Neural progenitor cell (in vitro differentiated cells): ENCODE results near the gene HES3. TPM values are rescaled to one million over a fixed set of nuclear protein-coding genes. Genes with fewer than 3 reads are reported as not detected.

Experiments used
- DNase-seq: peaks from one replicate; pipeline ENCODE4 v3.0.0-alpha.2; 2016; ENCODE audit warnings: low spot score
- H2AFZ ChIP-seq: fragments of 200-600 bp; sonication (generic); replicated peaks from 2 replicates; pipeline ENCODE4 v1.6.1; 2016; ENCODE audit warnings: antibody characterized with exemption
- H3F3A ChIP-seq: fragments of 200-600 bp; sonication (generic); 2 replicates; pipeline ENCODE4 v1.6.1; 2016; ENCODE audit warnings: antibody characterized with exemption, low read depth
- H3K27ac ChIP-seq: fragments of 200-600 bp; sonication (generic); 2 replicates; pipeline ENCODE4 v1.5.1; 2016; ENCODE audit warnings: mild to moderate bottlenecking
- H3K27me3 ChIP-seq: fragments of 200-600 bp; sonication (generic); 2 replicates; pipeline ENCODE4 v1.6.1; 2016; ENCODE audit warnings: mild to moderate bottlenecking, moderate library complexity
- H3K36me3 ChIP-seq: fragments of 200-600 bp; sonication (generic); 2 replicates; pipeline ENCODE4 v1.5.1; 2016
- H3K4me1 ChIP-seq: fragments of 200-600 bp; sonication (generic); 2 replicates; pipeline ENCODE4 v1.6.1; 2016; ENCODE audit warnings: mixed run types
- H3K4me2 ChIP-seq: fragments of 200-600 bp; sonication (generic); 2 replicates; pipeline ENCODE4 v1.6.1; 2016
- H3K4me3 ChIP-seq: fragments of 200-600 bp; sonication (generic); 2 replicates; pipeline ENCODE4 v1.5.1; 2016
- H3K79me2 ChIP-seq: fragments of 200-600 bp; sonication (generic); 2 replicates; pipeline ENCODE4 v1.6.1; 2016; ENCODE audit warnings: low read depth
- H3K9ac ChIP-seq: fragments of 200-600 bp; sonication (generic); 2 replicates; pipeline ENCODE4 v1.6.1; 2016
- H3K9me3 ChIP-seq: fragments of 200-600 bp; sonication (generic); 2 replicates; pipeline ENCODE4 v1.5.1; 2016; ENCODE audit warnings: low read depth
- H4K20me1 ChIP-seq: fragments of 200-600 bp; sonication (generic); 2 replicates; pipeline ENCODE4 v1.6.1; 2016; ENCODE audit warnings: low read depth
- H3K27ac Mint-ChIP-seq: 3 replicates; pipeline ENCODE4 v1.8.0; 2021; ENCODE audit warnings: mixed read lengths
- H3K27me3 Mint-ChIP-seq: 2 replicates; pipeline ENCODE4 v1.8.0; 2022; ENCODE audit warnings: low read depth, mild to moderate bottlenecking, inconsistent platforms, moderate library complexity, mixed read lengths; ENCODE audit not compliant: insufficient read depth
- H3K36me3 Mint-ChIP-seq: 3 replicates; pipeline ENCODE4 v1.8.0; 2021; ENCODE audit warnings: mixed read lengths
- H3K4me1 Mint-ChIP-seq: 3 replicates; pipeline ENCODE4 v1.8.0; 2021; ENCODE audit warnings: mixed read lengths
- H3K4me3 Mint-ChIP-seq: 3 replicates; pipeline ENCODE4 v1.8.0; 2021; ENCODE audit warnings: mild to moderate bottlenecking, moderate library complexity, mixed read lengths
- H3K9me3 Mint-ChIP-seq: 3 replicates; pipeline ENCODE4 v1.8.0; 2020; ENCODE audit warnings: mixed read lengths
- EZH2 ChIP-seq: fragments of 200-600 bp; sonication (generic); IDR thresholded peaks from 2 replicates; pipeline ENCODE4 v1.6.1; 2017; ENCODE audit warnings: antibody characterized with exemption, mild to moderate bottlenecking, moderate library complexity
- EZH2phosphoT487 ChIP-seq: fragments of 200-600 bp; sonication (generic); IDR thresholded peaks from 2 replicates; pipeline ENCODE4 v1.6.1; 2017; ENCODE audit warnings: antibody characterized with exemption
- total RNA-seq: library from RNA; depleted of rRNA; stranded (reverse); fragments of >200 nt; gene quantifications from 2 replicates; pipeline ENCODE4 v1.2.3, GENCODE V29; 2015; ENCODE audit warnings: low replicate concordance
- TF ChIP-seq, protein P1 (sequence below): fragments of 200-600 bp; sonication (generic); IDR thresholded peaks from 2 replicates; pipeline ENCODE4 v1.5.1; 2017; ENCODE audit warnings: antibody characterized with exemption, mild to moderate bottlenecking

The HES3 gene
- total RNA-seq, 1 donor from 2014 or later, result 5.5 TPM

- peaks cover 8% of the 10 kb centered on the region for H3K27me3 ChIP-seq
- H3F3A ChIP-seq, result peaks cover 27% of the 10 kb centered on the region
- peaks cover 17% of the 10 kb centered on the region for H3K4me1 ChIP-seq
- no peaks in the 10 kb centered on the region for H3K36me3 ChIP-seq
- no peak for DNase-seq
- peaks cover 25% of the 10 kb centered on the region for H4K20me1 ChIP-seq
- H3K4me2 ChIP-seq, result no peak overlapping the region
- no peak overlapping the region for H3K9ac ChIP-seq
- TF ChIP-seq EZH2 (no peak), EZH2phosphoT487 (no peak)
- TF ChIP-seq, protein P1, sequence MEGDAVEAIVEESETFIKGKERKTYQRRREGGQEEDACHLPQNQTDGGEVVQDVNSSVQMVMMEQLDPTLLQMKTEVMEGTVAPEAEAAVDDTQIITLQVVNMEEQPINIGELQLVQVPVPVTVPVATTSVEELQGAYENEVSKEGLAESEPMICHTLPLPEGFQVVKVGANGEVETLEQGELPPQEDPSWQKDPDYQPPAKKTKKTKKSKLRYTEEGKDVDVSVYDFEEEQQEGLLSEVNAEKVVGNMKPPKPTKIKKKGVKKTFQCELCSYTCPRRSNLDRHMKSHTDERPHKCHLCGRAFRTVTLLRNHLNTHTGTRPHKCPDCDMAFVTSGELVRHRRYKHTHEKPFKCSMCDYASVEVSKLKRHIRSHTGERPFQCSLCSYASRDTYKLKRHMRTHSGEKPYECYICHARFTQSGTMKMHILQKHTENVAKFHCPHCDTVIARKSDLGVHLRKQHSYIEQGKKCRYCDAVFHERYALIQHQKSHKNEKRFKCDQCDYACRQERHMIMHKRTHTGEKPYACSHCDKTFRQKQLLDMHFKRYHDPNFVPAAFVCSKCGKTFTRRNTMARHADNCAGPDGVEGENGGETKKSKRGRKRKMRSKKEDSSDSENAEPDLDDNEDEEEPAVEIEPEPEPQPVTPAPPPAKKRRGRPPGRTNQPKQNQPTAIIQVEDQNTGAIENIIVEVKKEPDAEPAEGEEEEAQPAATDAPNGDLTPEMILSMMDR, result no peak
- no peak overlapping the region for H3K4me3 ChIP-seq
- Mint-ChIP-seq H3K36me3 (peaks cover 2% of the 10 kb centered on the region), H3K9me3 (no peaks in the 10 kb centered on the region), H3K4me1 (peaks cover 43% of the 10 kb centered on the region), H3K27me3 (peaks cover 5% of the 10 kb centered on the region), H3K27ac (no peak overlapping the region), H3K4me3 (peak overlapping the region; percentile 57)
- H3K79me2 ChIP-seq, result peaks cover 10% of the 10 kb centered on the region
- H3K9me3 ChIP-seq, result no peaks in the 10 kb centered on the region
- H2AFZ ChIP-seq, result no peak overlapping the region
- H3K27ac ChIP-seq, result no peak overlapping the region
Measured at GRCh38 chr1:6262555-6263420, 18.8 kb downstream of the HES3 start.

GRCh38 chr1:6263716-6264115 lies 19.7 kb downstream of the HES3 start:
- Mint-ChIP-seq H3K4me1 (peaks cover 52% of the 10 kb centered on the region), H3K9me3 (no peaks in the 10 kb centered on the region), H3K27me3 (peaks cover 5% of the 10 kb centered on the region), H3K36me3 (peaks cover 2% of the 10 kb centered on the region), H3K4me3 (no peak overlapping the region), H3K27ac (no peak overlapping the region)
- Histone ChIP-seq H4K20me1 (peaks cover 15% of the 10 kb centered on the region), H3K4me1 (peaks cover 26% of the 10 kb centered on the region), H3K4me2 (no peak overlapping the region), H2AFZ (no peak overlapping the region), H3K9ac (no peak overlapping the region), H3K4me3 (no peak overlapping the region), H3F3A (peaks cover 32% of the 10 kb centered on the region), H3K27ac (no peak overlapping the region), H3K27me3 (peaks cover 8% of the 10 kb centered on the region), H3K36me3 (no peaks in the 10 kb centered on the region), H3K9me3 (no peaks in the 10 kb centered on the region), H3K79me2 (peaks cover 10% of the 10 kb centered on the region)
- TF ChIP-seq, protein P1, result no peak
- TF ChIP-seq EZH2phosphoT487, result no peak
- TF ChIP-seq EZH2, result no peak
- DNase-seq, result no peak

DNA sequence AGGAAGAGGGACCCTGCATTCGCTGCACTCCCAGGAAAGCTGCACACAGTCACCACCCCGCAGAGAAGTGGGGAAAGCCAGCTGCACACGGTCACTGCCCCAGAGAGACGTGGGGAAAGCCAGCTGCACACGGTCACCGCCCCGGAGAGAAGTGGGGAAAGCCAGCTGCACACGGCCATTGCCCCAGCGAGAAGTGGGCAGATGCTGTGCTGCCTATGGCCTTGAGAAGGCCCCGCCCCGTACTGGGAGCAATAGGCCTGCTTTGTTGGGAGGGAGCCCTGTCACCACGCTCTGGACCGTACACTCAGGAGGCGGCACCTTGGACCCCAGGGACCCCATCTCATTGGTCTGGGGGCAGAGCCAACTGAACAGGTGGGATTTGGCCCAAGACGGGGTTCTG lies 21.2 kb downstream of the HES3 start:
- H4K20me1 ChIP-seq, result peaks cover 4% of the 10 kb centered on the region
- H3K27ac ChIP-seq, result no peak overlapping the region
- H3K27me3 Mint-ChIP-seq, result peaks cover 2% of the 10 kb centered on the region
- H3K27ac Mint-ChIP-seq, result peak overlapping the region; percentile 37
- no peaks in the 10 kb centered on the region for H3K36me3 ChIP-seq
- H3K79me2 ChIP-seq, result no peaks in the 10 kb centered on the region
- peaks cover 23% of the 10 kb centered on the region for H3F3A ChIP-seq
- no peak overlapping the region for H3K4me3 ChIP-seq
- TF ChIP-seq EZH2 (no peak), EZH2phosphoT487 (no peak)
- TF ChIP-seq, protein P1, result no peak
- H3K4me2 ChIP-seq, result no peak overlapping the region
- H3K4me1 ChIP-seq, result peaks cover 23% of the 10 kb centered on the region
- H3K9ac ChIP-seq, result no peak overlapping the region
- H3K4me3 Mint-ChIP-seq, result peak overlapping the region; percentile 43
- peaks cover 51% of the 10 kb centered on the region for H3K4me1 Mint-ChIP-seq
- no peaks in the 10 kb centered on the region for H3K36me3 Mint-ChIP-seq
- H3K27me3 ChIP-seq, result no peaks in the 10 kb centered on the region
- H3K9me3 ChIP-seq, result no peaks in the 10 kb centered on the region
- no peak for DNase-seq
- H3K9me3 Mint-ChIP-seq, result no peaks in the 10 kb centered on the region
- H2AFZ ChIP-seq, result no peak overlapping the region
